HCT116 (cell line): ENCODE measurements around the gene PIGO.

Experiments
- CTCF ChIP-seq, 3 experiments: fragments of 200-600 bp in 1 of 3; sonication (generic) in 1 of 3; IDR thresholded peaks in 2 of 3; conservative IDR thresholded peaks in 1 of 3; 2 replicates each; pipeline ENCODE4 v1.5.1; 2012 to 2017; ENCODE audit warnings: low read depth in 2 of 3, low read length in 2 of 3, antibody characterized with exemption in 1 of 3, borderline replicate concordance in 1 of 3, control low read depth in 1 of 3, mild to moderate bottlenecking in 1 of 3, mixed read lengths in 1 of 3, mixed run types in 1 of 3, moderate library complexity in 1 of 3; ENCODE audit not compliant: insufficient read depth in 1 of 3
- EGR1 ChIP-seq: IDR thresholded peaks from 2 replicates; pipeline ENCODE4 v1.6.1; 2012; ENCODE audit warnings: low read depth
- REST ChIP-seq: IDR thresholded peaks from 2 replicates; pipeline ENCODE4 v1.6.1; 2012; ENCODE audit warnings: low read depth
- ZNF274 ChIP-seq: fragments of 200-500 bp; sonication (Bioruptor generic); IDR thresholded peaks from 2 replicates; pipeline ENCODE4 v1.6.1; 2014; ENCODE audit warnings: mild to moderate bottlenecking, low read depth, low read length, inconsistent platforms

- TF ChIP-seq CTCF (IDR thresholded peaks at IDR 0.05 in 2 of 3, conservative IDR thresholded peaks at IDR 0.05 in 1 of 3; ENCODE audit: borderline replicate concordance in 1 of 3, insufficient read depth in 1 of 3, low read depth in 2 of 3, low read length in 2 of 3) (no peak), ZNF274 (no peak), EGR1 (no peak), REST (no peak)
Measured at GRCh38 chr9:35054185-35054835, 42.1 kb downstream of the PIGO start.
